Cardiac muscle cell (in vitro differentiated cells and primary cell): ENCODE results near the gene SMIM36. TPM values are rescaled to one million over a fixed set of nuclear protein-coding genes. Genes with fewer than 3 reads are reported as not detected.

ENCODE experiments used
- DNase-seq, 2 donors: peaks; one replicate each; pipeline versions ENCODE4 v3.0.0 to v3.0.0-alpha.2; 2010 to 2017; ENCODE audit warnings: low read depth in 1 of 2, low spot score in 1 of 2
- H3K27ac ChIP-seq: fragments of 200-600 bp; sonication (generic); 2 replicates; pipeline ENCODE4 v1.5.1; 2016
- H3K27me3 ChIP-seq: fragments of 200-600 bp; sonication (generic); 2 replicates; pipeline ENCODE4 v1.6.0; 2016; ENCODE audit warnings: control low read depth
- H3K36me3 ChIP-seq: fragments of 200-600 bp; sonication (generic); 2 replicates; pipeline ENCODE4 v1.5.1; 2016; ENCODE audit warnings: control low read depth
- H3K4me1 ChIP-seq: fragments of 200-600 bp; sonication (generic); 2 replicates; pipeline ENCODE4 v1.8.1; 2017; ENCODE audit warnings: low read depth, mild to moderate bottlenecking, mixed run types
- H3K4me3 ChIP-seq: fragments of 200-600 bp; sonication (generic); 2 replicates; pipeline ENCODE4 v1.5.1; 2016; ENCODE audit warnings: mild to moderate bottlenecking
- H3K9me3 ChIP-seq: fragments of 200-600 bp; sonication (generic); 2 replicates; pipeline ENCODE4 v1.5.1; 2017; ENCODE audit warnings: low read depth, mild to moderate bottlenecking, control low read depth
- polyA plus RNA-seq: library from polyadenylated mRNA; unstranded; fragments of >200 nt; fragmentation: Nextera tagmentation; extraction: Ambion mirVana; gene quantifications from 2 replicates; pipeline ENCODE4 v1.2.1, GENCODE V29; 2016
- total RNA-seq: library from RNA; depleted of rRNA; stranded (reverse); fragments of >200 nt; gene quantifications from 2 replicates; pipeline ENCODE4 v1.2.3, GENCODE V29; 2016
- TF ChIP-seq, protein P1 (sequence below): IDR thresholded peaks from 2 replicates; pipeline ENCODE4 v1.5.1; 2012; ENCODE audit warnings: low read depth, mild to moderate bottlenecking, low read length

Gene SMIM36
- total and polyA plus RNA-seq, 2 experiments from 2014 or later: not detected

DNA sequence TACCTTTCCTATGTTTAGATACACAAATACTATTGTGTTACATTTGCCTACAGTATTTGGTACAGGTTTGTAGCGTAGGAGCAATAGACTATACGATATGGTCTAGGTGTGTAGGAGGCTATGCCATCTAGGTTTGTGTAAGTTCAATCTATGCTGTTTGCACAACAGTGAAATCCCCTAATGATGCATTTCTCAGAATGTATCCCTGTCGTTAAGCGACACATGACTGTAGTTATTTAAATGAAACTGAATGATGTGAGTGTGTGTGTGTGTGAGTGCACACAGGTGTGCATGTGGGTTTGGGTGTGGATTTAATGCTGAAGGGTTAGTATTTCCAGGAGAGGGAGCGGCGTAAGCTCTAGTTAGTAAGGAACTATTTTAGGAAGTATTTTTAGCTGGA lies 34.6 kb upstream of the SMIM36 start:
- Histone ChIP-seq H3K27me3 (no peaks in the 10 kb centered on the region), H3K4me1 (peaks cover 7% of the 10 kb centered on the region), H3K9me3 (no peaks in the 10 kb centered on the region), H3K36me3 (no peaks in the 10 kb centered on the region), H3K27ac (no peak overlapping the region), H3K4me3 (no peak overlapping the region)
- TF ChIP-seq, protein P1, sequence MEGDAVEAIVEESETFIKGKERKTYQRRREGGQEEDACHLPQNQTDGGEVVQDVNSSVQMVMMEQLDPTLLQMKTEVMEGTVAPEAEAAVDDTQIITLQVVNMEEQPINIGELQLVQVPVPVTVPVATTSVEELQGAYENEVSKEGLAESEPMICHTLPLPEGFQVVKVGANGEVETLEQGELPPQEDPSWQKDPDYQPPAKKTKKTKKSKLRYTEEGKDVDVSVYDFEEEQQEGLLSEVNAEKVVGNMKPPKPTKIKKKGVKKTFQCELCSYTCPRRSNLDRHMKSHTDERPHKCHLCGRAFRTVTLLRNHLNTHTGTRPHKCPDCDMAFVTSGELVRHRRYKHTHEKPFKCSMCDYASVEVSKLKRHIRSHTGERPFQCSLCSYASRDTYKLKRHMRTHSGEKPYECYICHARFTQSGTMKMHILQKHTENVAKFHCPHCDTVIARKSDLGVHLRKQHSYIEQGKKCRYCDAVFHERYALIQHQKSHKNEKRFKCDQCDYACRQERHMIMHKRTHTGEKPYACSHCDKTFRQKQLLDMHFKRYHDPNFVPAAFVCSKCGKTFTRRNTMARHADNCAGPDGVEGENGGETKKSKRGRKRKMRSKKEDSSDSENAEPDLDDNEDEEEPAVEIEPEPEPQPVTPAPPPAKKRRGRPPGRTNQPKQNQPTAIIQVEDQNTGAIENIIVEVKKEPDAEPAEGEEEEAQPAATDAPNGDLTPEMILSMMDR: no peak
- no peak for DNase-seq

DNA sequence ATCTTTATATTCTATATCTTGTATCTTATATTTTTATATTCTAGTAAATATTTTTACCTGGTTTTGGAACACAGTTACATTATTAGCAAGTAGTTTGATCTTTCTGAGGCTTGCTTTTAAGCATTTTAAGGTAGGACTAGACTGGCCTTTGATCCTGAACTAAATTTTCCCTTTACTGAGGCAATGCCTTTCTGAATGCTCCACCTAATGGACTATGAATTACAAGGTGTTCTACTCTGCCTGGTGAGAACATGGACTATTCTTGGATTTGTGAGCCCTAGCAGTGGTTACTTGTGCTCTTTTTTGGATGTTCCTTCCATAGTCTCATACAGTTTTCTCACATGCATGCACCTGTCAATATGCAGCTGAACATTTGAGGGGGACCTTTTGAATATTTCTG lies 32.5 kb upstream of the SMIM36 start:
- TF ChIP-seq, protein P1: no peak
- no peak overlapping the region for H3K27ac ChIP-seq
- DNase-seq: no peak
- no peaks in the 10 kb centered on the region for H3K36me3 ChIP-seq
- peaks cover 7% of the 10 kb centered on the region for H3K4me1 ChIP-seq
- H3K4me3 ChIP-seq: no peak overlapping the region
- H3K9me3 ChIP-seq: no peaks in the 10 kb centered on the region
- H3K27me3 ChIP-seq: no peaks in the 10 kb centered on the region

DNA sequence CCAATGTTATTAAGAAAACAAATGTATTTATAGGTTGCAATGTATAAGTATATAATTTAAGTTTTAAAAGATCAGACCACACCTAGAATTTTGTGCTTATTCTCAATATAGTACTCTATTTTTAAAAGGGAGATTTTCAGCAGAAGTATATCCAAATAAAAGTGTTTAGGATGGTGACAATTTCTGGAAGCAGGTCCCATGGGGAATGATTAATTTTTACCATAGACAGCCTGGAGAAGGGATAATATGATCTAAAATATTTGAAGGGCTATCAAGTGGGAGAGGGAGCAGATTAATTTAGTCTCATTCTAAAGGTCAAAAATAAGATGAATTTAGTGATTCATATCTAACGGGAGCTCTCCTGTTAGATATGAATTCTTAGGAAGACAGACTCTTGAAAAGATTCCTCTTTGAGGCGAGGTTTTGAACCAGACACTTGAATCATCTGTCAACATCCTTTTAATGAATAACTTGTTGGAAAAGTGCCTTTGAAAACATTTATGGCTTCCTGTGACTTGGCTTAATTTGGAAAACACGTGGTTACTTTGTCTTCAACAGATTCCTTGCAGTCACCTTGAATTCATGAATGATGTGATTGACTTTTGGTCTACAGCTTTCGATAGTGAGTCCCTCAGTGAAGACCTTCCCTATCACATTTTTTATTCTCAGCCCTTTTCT lies 29.3 kb upstream of the SMIM36 start:
- Histone ChIP-seq H3K27ac (no peak overlapping the region), H3K4me1 (peaks cover 7% of the 10 kb centered on the region), H3K36me3 (no peaks in the 10 kb centered on the region), H3K4me3 (no peak overlapping the region), H3K27me3 (no peaks in the 10 kb centered on the region), H3K9me3 (no peaks in the 10 kb centered on the region)
- TF ChIP-seq, protein P1: no peak
- DNase-seq: peak in 1 of 2 donors; percentile 37

- no peak overlapping the region for H3K4me3 ChIP-seq
- H3K36me3 ChIP-seq: no peaks in the 10 kb centered on the region
- H3K9me3 ChIP-seq: no peaks in the 10 kb centered on the region
- H3K27me3 ChIP-seq: no peaks in the 10 kb centered on the region
- TF ChIP-seq, protein P1: no peak
- DNase-seq: no peak
- peaks cover 4% of the 10 kb centered on the region for H3K4me1 ChIP-seq
- H3K27ac ChIP-seq: no peak overlapping the region
Measured at GRCh38 chr17:55536205-55536604, 25.0 kb upstream of the SMIM36 start.

- no peaks in the 10 kb centered on the region for H3K9me3 ChIP-seq
- DNase-seq: peak in 1 of 2 donors; percentile 21
- no peak overlapping the region for H3K4me3 ChIP-seq
- H3K36me3 ChIP-seq: no peaks in the 10 kb centered on the region
- H3K4me1 ChIP-seq: no peaks in the 10 kb centered on the region
- no peaks in the 10 kb centered on the region for H3K27me3 ChIP-seq
- H3K27ac ChIP-seq: no peak overlapping the region
- TF ChIP-seq, protein P1: no peak
Measured at GRCh38 chr17:55533608-55534007, 22.4 kb upstream of the SMIM36 start.

DNA sequence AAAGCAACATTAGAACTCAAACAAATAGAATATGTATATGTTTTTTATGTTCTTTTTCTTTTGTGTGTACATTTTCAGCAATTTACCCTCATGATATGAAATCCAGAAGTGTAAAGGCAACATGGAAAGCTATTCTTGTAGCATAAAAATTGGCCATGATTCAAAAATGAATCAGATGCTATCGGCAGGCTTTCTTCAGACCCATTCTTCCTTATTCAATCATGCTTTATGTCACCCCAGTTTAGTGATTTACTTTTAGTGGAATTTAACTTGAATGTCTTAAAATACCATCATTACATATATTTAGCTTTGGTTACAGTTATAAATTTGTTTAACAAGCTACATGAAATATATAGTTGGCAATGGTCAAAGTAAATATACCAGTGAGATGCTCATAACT lies 21.4 kb upstream of the SMIM36 start:
- H3K4me1 ChIP-seq: no peaks in the 10 kb centered on the region
- TF ChIP-seq, protein P1: no peak

More for the DNA sequence above, 21.4 kb upstream of the SMIM36 start:
- no peaks in the 10 kb centered on the region for H3K36me3 ChIP-seq
- no peaks in the 10 kb centered on the region for H3K9me3 ChIP-seq
- H3K27ac ChIP-seq: no peak overlapping the region
- H3K27me3 ChIP-seq: no peaks in the 10 kb centered on the region
- no peak for DNase-seq
- H3K4me3 ChIP-seq: no peak overlapping the region
